Measurements from ENCODE around the gene PEX6. TPM values are rescaled to one million over a fixed set of nuclear protein-coding genes. Genes with fewer than 3 reads are reported as not detected.

Gene PEX6
- total RNA-seq = 10 to 100 TPM; 18.7 to 21.3 TPM

GRCh38 chr6:42978839-42979522 is at the start of gene PEX6:
Gene PEX6 (minus strand): TSS chr6:42979181. CDS start chr6:42979150, 31 bp downstream.
- POLR2A ChIA-PET = interaction anchor here (1.3 to 2.6 kb wide), 2 partner anchors 50 to 75 kb away, joined by 3 to 13 read pairs; partner anchors contain the start of genes CNPY3 and CUL7
- CTCF ChIA-PET = interaction anchor here (0.6 to 2.3 kb wide), 10 partner anchors 8 to 1106 kb away, joined by 3 to 7 read pairs (median 4); partner anchors contain the start of genes CNPY3 and KLHDC3
- Mint-ChIP-seq H3K27ac (peak within 1 kb of the TSS; percentile 98), H3K36me3 (ENCODE audit: low read depth) (peaks cover 16% of the 10 kb centered on the region), H3K4me1 (peaks cover 48% of the 10 kb centered on the region), H3K27me3 (no peaks in the 10 kb centered on the region), H3K9me3 (no peaks in the 10 kb centered on the region), H3K4me3 (peak within 1 kb of the TSS; percentile 89)
- peak; percentile 99 for DNase-seq

- no peak overlapping the region for H3K4me3 Mint-ChIP-seq
- H3K4me1 Mint-ChIP-seq = peaks cover 18% of the 10 kb centered on the region
- H3K36me3 Mint-ChIP-seq (ENCODE audit: low read depth) = peaks cover 52% of the 10 kb centered on the region
- ChIA-PET CTCF (no interaction called here), POLR2A (interaction anchor here (0.6 kb wide), 1 partner anchor 542 kb away, joined by 3 read pairs; no protein-coding TSS in a partner anchor)
- H3K27ac Mint-ChIP-seq = no peak overlapping the region
- no peaks in the 10 kb centered on the region for H3K9me3 Mint-ChIP-seq
- H3K27me3 Mint-ChIP-seq = no peaks in the 10 kb centered on the region
- DNase-seq = no peak
Observed at GRCh38 chr6:43026365-43026764, 47.4 kb upstream of the PEX6 start.

DNA sequence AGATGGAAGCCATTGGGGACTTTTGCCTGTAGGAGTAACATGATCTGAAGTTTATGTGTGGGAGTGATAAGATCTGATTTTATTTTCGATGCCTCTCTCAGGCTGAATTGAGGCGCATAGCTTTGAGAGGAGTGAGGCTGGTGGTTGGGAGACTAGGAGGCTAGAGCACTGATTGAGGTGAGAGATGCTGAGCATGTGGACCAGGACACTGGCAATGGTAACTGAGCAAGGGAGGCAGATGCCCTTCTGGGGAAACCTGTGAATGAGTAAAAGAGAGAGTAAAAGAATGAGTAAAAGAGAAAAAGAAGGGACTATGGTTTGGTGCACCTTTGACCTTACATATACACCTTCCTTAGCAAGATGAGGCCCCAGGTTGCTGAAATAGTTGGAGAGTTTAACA is 45.5 kb upstream of the PEX6 start:
- H3K36me3 Mint-ChIP-seq (ENCODE audit: low read depth) = peaks cover 53% of the 10 kb centered on the region
- no peak overlapping the region for H3K4me3 Mint-ChIP-seq
- peaks cover 22% of the 10 kb centered on the region for H3K4me1 Mint-ChIP-seq
- H3K9me3 Mint-ChIP-seq = no peaks in the 10 kb centered on the region
- DNase-seq = no peak
- H3K27me3 Mint-ChIP-seq = no peaks in the 10 kb centered on the region
- H3K27ac Mint-ChIP-seq = peak overlapping the region; percentile 22
- ChIA-PET CTCF (interaction anchor here (0.9 to 1.5 kb wide), 4 partner anchors 7 to 15 kb away, joined by 3 to 5 read pairs (median 4); partner anchors contain the start of genes KLHDC3 and MEA1), POLR2A (interaction anchor here (0.9 kb wide), 1 partner anchor 95 kb away, joined by 3 read pairs; the partner anchor contains the start of gene CNPY3)

DNA sequence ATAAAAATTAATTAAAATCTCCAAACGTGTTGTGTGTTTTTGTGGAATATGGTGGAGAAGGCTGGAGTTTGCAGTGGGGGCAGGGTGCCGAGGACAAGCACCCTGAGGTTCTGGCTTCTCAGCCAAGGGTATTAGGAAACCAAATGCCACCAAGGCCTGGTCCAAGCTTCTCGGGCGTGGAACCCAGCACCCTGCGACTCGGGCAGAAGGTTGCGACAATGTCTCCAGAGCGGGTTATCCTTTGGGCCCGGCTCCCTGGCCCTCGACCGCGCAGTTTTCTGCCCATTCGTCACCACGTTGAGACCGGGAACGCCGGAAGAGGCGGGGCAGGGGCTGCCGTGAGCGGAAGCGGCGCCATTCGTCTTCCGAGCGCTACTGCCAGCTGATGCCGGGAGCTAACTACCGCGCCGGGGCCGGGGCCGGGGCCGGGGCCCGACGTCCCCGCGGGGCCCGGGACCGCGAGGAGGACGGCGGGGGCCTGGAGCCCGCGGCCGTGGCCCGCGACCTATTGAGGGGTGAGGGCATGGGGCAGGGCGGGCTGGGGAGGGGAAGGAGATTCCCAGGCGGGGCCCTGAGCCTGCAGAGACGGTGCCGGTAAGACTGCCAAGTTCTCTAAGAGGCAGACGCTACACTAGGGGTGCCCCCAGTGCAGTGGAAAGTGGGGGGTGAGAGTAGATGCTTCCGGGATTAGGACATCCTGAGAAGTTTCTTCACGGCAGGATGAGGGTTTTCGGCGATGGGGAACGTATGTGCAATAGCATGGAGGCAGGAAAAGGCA is 42.5 kb upstream of the PEX6 start, which contains the start of gene RRP36:
RRP36 (plus strand) TSS at position 354 of the 778 bp plus-strand sequence; CDS start at position 386, 32 bp downstream.
- no peaks in the 10 kb centered on the region for H3K27me3 Mint-ChIP-seq
- peak within 1 kb of the TSS; percentile 98 for H3K4me3 Mint-ChIP-seq
- no peaks in the 10 kb centered on the region for H3K9me3 Mint-ChIP-seq
- peak within 1 kb of the TSS; percentile 93 for H3K27ac Mint-ChIP-seq
- ChIA-PET CTCF (interaction anchor here (0.7 to 1.1 kb wide), 7 partner anchors 9 to 530 kb away, joined by 3 to 4 read pairs (median 3); no protein-coding TSS in a partner anchor), POLR2A (no interaction called here)
- DNase-seq = peak; percentile 60
- peaks cover 24% of the 10 kb centered on the region for H3K4me1 Mint-ChIP-seq
- H3K36me3 Mint-ChIP-seq (ENCODE audit: low read depth) = peaks cover 51% of the 10 kb centered on the region

- CTCF ChIA-PET = interaction anchor here (0.7 to 1.1 kb wide), 4 partner anchors 9 to 24 kb away, joined by 3 to 4 read pairs (median 4); no protein-coding TSS in a partner anchor
- DNase-seq = no peak
- peak overlapping the region; percentile 98 for H3K4me3 Mint-ChIP-seq
- H3K27ac Mint-ChIP-seq = peak overlapping the region; percentile 86
- POLR2A ChIA-PET = no interaction called here
- peaks cover 29% of the 10 kb centered on the region for H3K4me1 Mint-ChIP-seq
- no peaks in the 10 kb centered on the region for H3K27me3 Mint-ChIP-seq
- H3K36me3 Mint-ChIP-seq (ENCODE audit: low read depth) = peaks cover 47% of the 10 kb centered on the region
- no peaks in the 10 kb centered on the region for H3K9me3 Mint-ChIP-seq
Observed at GRCh38 chr6:43020847-43021246, 41.9 kb upstream of the PEX6 start.

DNA sequence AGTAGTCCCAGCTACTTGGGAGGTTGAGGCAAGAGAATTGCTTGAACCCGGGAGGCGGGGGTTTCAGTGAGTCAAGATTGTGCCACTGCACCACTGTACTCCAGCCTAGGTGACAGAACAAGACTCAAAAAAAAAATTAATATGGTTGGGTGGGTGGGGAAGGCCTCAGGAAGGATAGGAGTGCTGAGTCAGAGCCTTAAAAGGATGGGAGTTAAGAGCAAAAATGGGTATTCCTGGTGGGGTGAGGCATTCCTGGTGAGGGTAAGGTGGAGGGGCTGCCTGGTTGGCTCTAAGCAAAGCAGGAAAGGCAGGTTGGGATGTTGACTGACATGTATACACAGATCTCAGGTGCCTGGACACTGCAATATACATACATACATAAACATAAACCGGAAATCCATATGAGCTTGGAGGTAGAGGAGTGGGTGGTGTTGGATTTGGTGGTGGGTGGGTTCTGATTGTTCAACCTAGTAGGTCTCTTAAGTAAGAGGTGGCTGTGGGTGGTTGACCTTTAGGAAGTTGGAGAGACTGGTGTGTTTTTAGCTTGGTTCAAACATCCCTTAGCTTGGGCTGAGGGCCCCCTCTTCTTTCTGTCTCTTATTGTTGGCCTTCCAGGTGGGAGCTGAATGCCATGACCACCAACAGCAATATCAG is 41.2 kb upstream of the PEX6 start:
- CTCF ChIA-PET = interaction anchor here (1.0 to 1.1 kb wide), 3 partner anchors 10 to 24 kb away, joined by 4 read pairs; no protein-coding TSS in a partner anchor
- no peaks in the 10 kb centered on the region for H3K27me3 Mint-ChIP-seq
- no peak for DNase-seq
- POLR2A ChIA-PET = no interaction called here
- peaks cover 30% of the 10 kb centered on the region for H3K4me1 Mint-ChIP-seq
- peak overlapping the region; percentile 31 for H3K4me3 Mint-ChIP-seq
- peaks cover 45% of the 10 kb centered on the region for H3K36me3 Mint-ChIP-seq (ENCODE audit: low read depth)
- H3K27ac Mint-ChIP-seq = peak overlapping the region; percentile 20
- no peaks in the 10 kb centered on the region for H3K9me3 Mint-ChIP-seq

GRCh38 chr6:43019152-43019551 is 40.2 kb upstream of the PEX6 start:
- H3K9me3 Mint-ChIP-seq = no peaks in the 10 kb centered on the region
- H3K27me3 Mint-ChIP-seq = no peaks in the 10 kb centered on the region
- H3K4me3 Mint-ChIP-seq = no peak overlapping the region
- H3K36me3 Mint-ChIP-seq (ENCODE audit: low read depth) = peaks cover 38% of the 10 kb centered on the region
- ChIA-PET CTCF (interaction anchor here (1.1 kb wide), 1 partner anchor 14 kb away, joined by 4 read pairs; no protein-coding TSS in a partner anchor), POLR2A (no interaction called here)
- no peak overlapping the region for H3K27ac Mint-ChIP-seq
- no peak for DNase-seq
- peaks cover 29% of the 10 kb centered on the region for H3K4me1 Mint-ChIP-seq

- POLR2A ChIA-PET = no interaction called here
- Mint-ChIP-seq H3K4me1 (peaks cover 42% of the 10 kb centered on the region), H3K36me3 (ENCODE audit: low read depth) (peaks cover 45% of the 10 kb centered on the region), H3K4me3 (no peak overlapping the region), H3K27me3 (no peaks in the 10 kb centered on the region), H3K27ac (no peak overlapping the region), H3K9me3 (no peaks in the 10 kb centered on the region)
- CTCF ChIA-PET = interaction anchor here (0.6 to 2.2 kb wide), 4 partner anchors 8 to 133 kb away, joined by 3 to 7 read pairs (median 3); no protein-coding TSS in a partner anchor
- DNase-seq = no peak
Observed at GRCh38 chr6:43016943-43017334, 38.0 kb upstream of the PEX6 start.

DNA sequence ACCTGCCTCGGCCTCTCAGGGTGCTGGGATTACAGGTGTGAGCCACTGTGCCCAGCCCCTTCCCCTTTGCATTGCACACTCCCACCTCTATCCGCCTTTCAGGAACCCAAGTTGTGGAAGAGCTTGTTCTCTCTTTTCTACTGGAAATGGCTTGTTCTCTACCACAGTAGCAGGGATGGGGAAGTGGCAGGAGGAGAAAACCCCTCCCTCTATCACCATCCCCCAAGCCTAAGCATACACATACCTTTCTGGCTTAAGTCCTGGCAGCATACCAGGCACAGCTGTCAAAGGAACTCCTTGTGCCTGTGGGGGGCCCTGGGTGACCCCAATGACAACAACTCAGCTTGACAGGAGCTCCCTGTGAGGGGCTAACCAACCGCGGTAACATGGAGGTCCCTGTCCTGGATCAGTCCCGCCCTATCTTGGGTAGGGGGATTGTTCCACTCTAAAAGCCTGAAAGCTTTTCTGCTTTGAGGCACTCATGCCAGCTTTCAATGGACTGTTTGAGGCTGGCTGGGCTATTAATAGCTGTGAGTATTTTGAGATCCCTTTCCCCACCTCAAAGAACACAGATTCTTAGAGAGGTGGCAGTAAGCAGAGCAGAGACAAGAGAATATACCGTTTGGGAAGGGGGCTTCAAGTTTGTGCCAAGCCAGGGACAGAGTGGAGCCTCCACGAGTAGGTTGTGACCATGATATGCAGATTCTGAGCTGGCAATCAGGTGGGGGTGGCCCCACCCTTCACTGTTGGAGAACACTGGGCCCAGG is 37.4 kb upstream of the PEX6 start:
- DNase-seq = no peak
- Mint-ChIP-seq H3K4me3 (peak overlapping the region; percentile 24), H3K9me3 (no peaks in the 10 kb centered on the region), H3K27ac (peak overlapping the region; percentile 63), H3K36me3 (ENCODE audit: low read depth) (peaks cover 48% of the 10 kb centered on the region), H3K4me1 (peaks cover 46% of the 10 kb centered on the region), H3K27me3 (no peaks in the 10 kb centered on the region)
- POLR2A ChIA-PET = no interaction called here
- CTCF ChIA-PET = interaction anchor here (0.5 to 2.2 kb wide), 6 partner anchors 8 to 127 kb away, joined by 3 to 7 read pairs (median 3); partner anchors contain the start of genes KLC4 and MRPL2

DNA sequence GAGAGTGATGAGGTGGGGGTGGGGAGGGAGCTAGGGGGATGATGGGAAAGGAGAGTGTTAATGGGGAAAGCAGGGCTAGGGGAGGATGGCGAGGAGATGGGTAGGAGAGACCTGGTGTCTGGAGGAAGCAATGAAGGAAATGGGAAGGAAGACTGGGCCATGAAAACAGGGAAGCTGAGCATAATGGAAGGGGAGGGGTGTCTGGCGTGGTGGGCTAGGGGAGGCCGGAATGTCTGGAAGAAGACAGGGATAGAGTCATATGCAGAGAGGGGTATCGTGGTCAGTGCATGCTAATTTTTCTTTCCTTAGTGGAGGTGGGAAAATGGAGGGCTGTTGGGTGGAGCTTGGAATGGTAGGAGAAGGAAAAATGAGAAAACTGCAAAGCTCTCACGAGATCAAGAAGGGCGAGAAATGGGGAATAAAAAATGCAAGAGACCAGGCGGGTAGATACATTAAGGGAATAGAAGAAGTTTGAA is 35.5 kb upstream of the PEX6 start:
- DNase-seq = no peak
- no peaks in the 10 kb centered on the region for H3K9me3 Mint-ChIP-seq
- peak overlapping the region; percentile 95 for H3K4me3 Mint-ChIP-seq
- H3K27me3 Mint-ChIP-seq = no peaks in the 10 kb centered on the region
- CTCF ChIA-PET = interaction anchor here (0.6 to 2.3 kb wide), 8 partner anchors 9 to 1065 kb away, joined by 3 to 5 read pairs (median 4); partner anchors contain the start of genes CNPY3, PEX6 and PPP2R5D
- peaks cover 52% of the 10 kb centered on the region for H3K36me3 Mint-ChIP-seq (ENCODE audit: low read depth)
- peak overlapping the region; percentile 86 for H3K27ac Mint-ChIP-seq
- H3K4me1 Mint-ChIP-seq = peaks cover 48% of the 10 kb centered on the region
- POLR2A ChIA-PET = interaction anchor here (0.6 to 3.4 kb wide), 3 partner anchors 10 to 85 kb away, joined by 3 to 12 read pairs (median 3); partner anchors contain the start of genes CNPY3 and CUL7

- CTCF ChIA-PET = interaction anchor here (0.5 to 2.3 kb wide), 10 partner anchors 9 to 1066 kb away, joined by 3 to 7 read pairs (median 4); partner anchors contain the start of genes CNPY3, PEX6 and PPP2R5D
- Mint-ChIP-seq H3K9me3 (no peaks in the 10 kb centered on the region), H3K36me3 (ENCODE audit: low read depth) (peaks cover 52% of the 10 kb centered on the region), H3K4me1 (peaks cover 48% of the 10 kb centered on the region), H3K27ac (peak within 1 kb of the TSS; percentile 86), H3K27me3 (no peaks in the 10 kb centered on the region), H3K4me3 (peak within 1 kb of the TSS; percentile 95)
- peak; percentile 100 for DNase-seq
- POLR2A ChIA-PET = interaction anchor here (0.6 to 3.4 kb wide), 3 partner anchors 9 to 85 kb away, joined by 3 to 12 read pairs (median 3); partner anchors contain the start of genes CNPY3 and CUL7
Observed at GRCh38 chr6:43013843-43014433, 35.0 kb upstream of the PEX6 start, which contains the start of the genes KLHDC3 and MEA1. Gene KLHDC3 (plus strand): TSS chr6:43014249. CDS start chr6:43017193, 2,944 bp downstream. Gene MEA1 (minus strand): TSS chr6:43013946. CDS start chr6:43013813, 133 bp downstream.
